Lung microvascular endothelial cell (primary cell): ENCODE results near the gene FAM163A. TPM values are rescaled to one million over a fixed set of nuclear protein-coding genes. Genes with fewer than 3 reads are reported as not detected.
"Not testable (repeated sequence)": the region's sequence is repeated elsewhere in the genome, so short reads cannot be mapped to it uniquely, and the experiment has no call there.

Source experiments
- DNase-seq, 2 donors: peaks; one replicate each; pipeline versions ENCODE4 v3.0.0 to v3.0.0-alpha.2; 2010; ENCODE audit warnings: low read depth in 2 of 2
- total RNA-seq: library from RNA; depleted of rRNA; stranded (reverse); fragments of >200 nt; gene quantifications from 2 replicates; pipeline ENCODE4 v1.2.1, GENCODE V29; 2014

The FAM163A gene
- total RNA-seq, 1 donor from 2014 or later: under 0.01 TPM

DNA sequence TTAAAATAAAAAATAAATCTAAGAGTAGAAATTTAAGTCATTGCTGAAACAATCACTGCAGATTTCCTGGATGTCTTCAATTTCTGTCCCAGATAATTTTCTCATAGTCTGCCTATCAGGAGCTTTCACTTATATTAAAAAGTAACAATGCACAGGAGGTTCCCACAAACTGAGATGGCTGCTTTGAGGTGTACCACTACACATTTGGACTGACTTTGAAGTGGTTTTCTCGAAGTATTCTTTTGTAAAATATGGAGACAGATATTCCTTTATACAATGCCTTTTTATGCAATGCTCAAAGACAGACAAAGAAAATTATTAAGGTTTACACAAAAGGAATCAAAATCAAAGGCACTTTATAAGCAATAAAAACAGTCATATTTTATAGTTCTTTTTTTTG, 110.0 kb downstream of the FAM163A start:
- DNase-seq: no peak

DNA sequence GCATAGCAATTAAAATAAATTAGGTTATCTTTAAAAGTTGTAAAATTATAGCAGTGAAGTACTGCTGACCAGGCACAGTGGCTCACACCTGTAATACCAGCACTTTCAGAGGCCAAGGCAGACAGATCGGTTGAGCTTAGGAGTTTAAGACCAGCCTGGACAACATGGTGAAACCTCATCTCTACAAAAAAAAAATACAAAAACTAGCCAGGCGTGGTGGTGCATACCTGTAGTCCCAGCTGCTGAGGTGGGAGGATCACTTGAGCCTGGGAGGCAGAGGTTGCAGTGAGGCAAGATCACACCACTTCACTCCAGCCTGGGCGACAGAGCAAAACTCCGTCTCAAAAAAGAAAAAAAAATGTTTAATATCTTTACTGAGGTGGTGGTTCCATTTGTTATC, 112.7 kb downstream of the FAM163A start:
- DNase-seq: not testable (repeated sequence)

DNA sequence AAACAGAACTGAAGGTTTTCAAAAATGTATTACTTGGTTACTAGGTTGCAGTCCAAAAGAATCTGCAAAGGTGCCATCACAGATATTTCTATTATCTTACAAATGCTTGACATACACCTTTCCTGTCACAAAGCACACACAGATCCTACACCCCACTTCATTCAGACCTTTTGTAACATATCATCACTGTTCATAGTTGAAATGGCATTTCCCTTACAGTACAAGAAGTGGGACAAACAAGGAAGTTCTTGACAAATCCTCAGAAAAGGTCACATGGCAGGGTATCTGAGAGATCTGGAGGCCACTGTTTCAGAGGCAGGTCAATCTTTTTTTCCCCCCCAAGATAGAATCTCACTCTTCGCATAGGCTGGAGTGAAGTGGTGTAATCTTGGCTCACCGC, 113.2 kb downstream of the FAM163A start:
- DNase-seq: no peak

DNA sequence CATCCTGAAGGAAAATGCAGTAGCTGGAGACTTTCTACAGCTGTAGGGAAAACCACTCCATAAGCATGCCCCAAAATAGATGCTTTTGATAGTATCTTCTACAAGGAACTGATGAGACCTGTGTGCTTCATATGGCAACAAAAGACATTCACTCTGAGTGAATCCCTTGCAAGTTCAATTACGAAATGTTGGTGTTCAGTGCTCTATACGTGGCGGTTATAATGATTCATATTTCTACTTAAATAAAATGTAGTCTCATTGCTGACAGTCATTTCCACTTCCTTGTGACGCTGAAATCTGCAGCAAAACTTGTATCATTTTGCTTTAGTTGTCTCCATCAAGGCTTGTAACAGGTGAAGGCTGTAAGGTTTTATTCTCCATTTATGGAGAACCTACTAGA, 113.9 kb downstream of the FAM163A start:
- no peak for DNase-seq

DNA sequence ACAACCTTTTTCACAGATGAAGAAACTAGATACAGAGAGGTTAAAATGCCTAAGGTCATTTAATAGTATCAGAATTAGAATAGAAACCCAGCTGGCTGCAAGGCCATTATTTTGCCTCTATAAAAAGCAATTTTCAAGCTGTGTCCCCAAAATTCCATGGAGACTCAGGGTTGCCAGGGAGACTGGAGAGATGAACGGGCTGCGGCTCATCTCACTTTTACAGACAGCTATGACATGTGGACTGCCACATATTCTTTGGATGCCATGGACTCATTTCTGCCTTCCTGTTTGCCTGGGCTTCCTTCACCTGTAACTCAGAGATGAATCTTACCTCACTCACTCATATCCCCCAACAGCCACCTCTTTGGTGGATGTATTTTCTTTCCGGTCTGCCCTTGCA, 117.6 kb downstream of the FAM163A start:
- no peak for DNase-seq

DNA sequence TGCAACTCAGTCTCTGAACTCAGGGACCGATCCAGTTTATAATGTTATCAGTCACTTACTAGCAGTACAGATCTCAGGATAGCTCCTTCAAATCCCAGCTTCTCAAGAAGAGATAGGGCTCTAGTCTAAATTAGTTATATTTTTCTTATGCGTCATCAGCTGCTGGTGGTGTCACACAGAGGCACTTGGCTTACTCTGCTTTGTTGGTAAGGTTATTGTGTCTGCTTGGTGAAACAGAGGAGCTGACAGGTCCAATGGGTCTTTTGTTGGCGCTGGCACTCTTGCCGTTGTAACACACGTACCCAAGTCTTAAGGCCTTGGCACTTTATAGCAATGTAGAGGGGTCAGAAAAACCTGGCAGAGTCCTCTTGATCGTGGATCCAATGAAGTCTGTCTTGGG, 122.3 kb downstream of the FAM163A start:
- no peak for DNase-seq

Other genes with a start within 250 kb of the FAM163A start
- not detected in 2 replicates for gene NPHS2, start 167.3 kb upstream of the FAM163A start, total RNA-seq
- 0.20 and 0.22 TPM in 2 replicates for gene TDRD5, start 151.5 kb upstream of the FAM163A start, total RNA-seq
- gene TOR1AIP2, start 134.5 kb downstream of the FAM163A start, total RNA-seq: 50.8 and 87.1 TPM in 2 replicates
- gene TOR1AIP1, start 139.0 kb downstream of the FAM163A start, total RNA-seq: 14.4 and 22.6 TPM in 2 replicates
- gene CEP350, start 211.5 kb downstream of the FAM163A start, total RNA-seq: 32.7 and 46.6 TPM in 2 replicates